GM12875 (cell line): Measurements from ENCODE around the gene ARID1B.

Experiments used
- H3K4me3 ChIP-seq: one replicate; pipeline ENCODE4 v1.5.1; 2011; ENCODE audit warnings: low read depth, low read length, control low read depth
- TF ChIP-seq, protein P1 (sequence below): IDR thresholded peaks from 2 replicates; pipeline ENCODE4 v1.5.1; 2011; ENCODE audit warnings: low read depth, mild to moderate bottlenecking, control low read depth, inconsistent platforms, low read length, moderate library complexity, borderline replicate concordance; ENCODE audit not compliant: insufficient read depth

Gene ARID1B

GRCh38 chr6:156846845-156847599, 69.8 kb downstream of the ARID1B start:
- TF ChIP-seq, protein P1, sequence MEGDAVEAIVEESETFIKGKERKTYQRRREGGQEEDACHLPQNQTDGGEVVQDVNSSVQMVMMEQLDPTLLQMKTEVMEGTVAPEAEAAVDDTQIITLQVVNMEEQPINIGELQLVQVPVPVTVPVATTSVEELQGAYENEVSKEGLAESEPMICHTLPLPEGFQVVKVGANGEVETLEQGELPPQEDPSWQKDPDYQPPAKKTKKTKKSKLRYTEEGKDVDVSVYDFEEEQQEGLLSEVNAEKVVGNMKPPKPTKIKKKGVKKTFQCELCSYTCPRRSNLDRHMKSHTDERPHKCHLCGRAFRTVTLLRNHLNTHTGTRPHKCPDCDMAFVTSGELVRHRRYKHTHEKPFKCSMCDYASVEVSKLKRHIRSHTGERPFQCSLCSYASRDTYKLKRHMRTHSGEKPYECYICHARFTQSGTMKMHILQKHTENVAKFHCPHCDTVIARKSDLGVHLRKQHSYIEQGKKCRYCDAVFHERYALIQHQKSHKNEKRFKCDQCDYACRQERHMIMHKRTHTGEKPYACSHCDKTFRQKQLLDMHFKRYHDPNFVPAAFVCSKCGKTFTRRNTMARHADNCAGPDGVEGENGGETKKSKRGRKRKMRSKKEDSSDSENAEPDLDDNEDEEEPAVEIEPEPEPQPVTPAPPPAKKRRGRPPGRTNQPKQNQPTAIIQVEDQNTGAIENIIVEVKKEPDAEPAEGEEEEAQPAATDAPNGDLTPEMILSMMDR, result no peak
- H3K4me3 ChIP-seq, result no peak overlapping the region

- no peak overlapping the region for H3K4me3 ChIP-seq
- TF ChIP-seq, protein P1, result no peak
Measured at GRCh38 chr6:156848123-156848522, 70.9 kb downstream of the ARID1B start.

DNA sequence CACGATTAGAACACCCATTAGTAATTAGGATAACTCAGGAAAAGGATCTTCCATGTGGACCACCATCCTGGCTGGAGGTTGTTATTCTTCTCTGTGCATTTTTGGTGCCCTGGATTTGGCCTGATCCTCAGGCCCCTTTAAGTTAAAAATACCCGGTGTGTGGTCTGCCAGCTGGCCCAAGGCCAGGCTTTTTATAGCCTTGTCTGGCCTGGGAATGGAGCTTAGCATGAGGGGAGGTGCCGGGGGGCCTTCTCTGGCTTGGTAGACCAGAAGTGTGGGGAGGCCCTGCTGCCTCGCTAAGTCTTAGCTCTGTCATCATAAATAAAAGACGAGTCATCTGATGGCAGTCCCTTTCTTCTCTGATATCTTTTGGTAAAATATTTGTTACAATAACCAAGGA, 71.4 kb downstream of the ARID1B start:
- TF ChIP-seq, protein P1, result no peak
- no peak overlapping the region for H3K4me3 ChIP-seq

- H3K4me3 ChIP-seq, result no peak overlapping the region
- TF ChIP-seq, protein P1, result no peak
Measured at GRCh38 chr6:156849806-156850205, 72.6 kb downstream of the ARID1B start.

GRCh38 chr6:156850353-156850752, 73.2 kb downstream of the ARID1B start:
- no peak overlapping the region for H3K4me3 ChIP-seq
- TF ChIP-seq, protein P1, result no peak

GRCh38 chr6:156851454-156851921, 74.3 kb downstream of the ARID1B start:
- H3K4me3 ChIP-seq, result no peak overlapping the region

More at GRCh38 chr6:156851454-156851921, 74.3 kb downstream of the ARID1B start:
- TF ChIP-seq, protein P1, result no peak
